HG03460 (cell line): Measurements from ENCODE around the gene POLR1E.

ENCODE experiments used
- ATAC-seq: cut with Tn5 transposase; IDR thresholded peaks from one replicate; pipeline ENCODE4 v1.9.1; 2021; ENCODE audit not compliant: unreplicated experiment

Gene POLR1E

DNA sequence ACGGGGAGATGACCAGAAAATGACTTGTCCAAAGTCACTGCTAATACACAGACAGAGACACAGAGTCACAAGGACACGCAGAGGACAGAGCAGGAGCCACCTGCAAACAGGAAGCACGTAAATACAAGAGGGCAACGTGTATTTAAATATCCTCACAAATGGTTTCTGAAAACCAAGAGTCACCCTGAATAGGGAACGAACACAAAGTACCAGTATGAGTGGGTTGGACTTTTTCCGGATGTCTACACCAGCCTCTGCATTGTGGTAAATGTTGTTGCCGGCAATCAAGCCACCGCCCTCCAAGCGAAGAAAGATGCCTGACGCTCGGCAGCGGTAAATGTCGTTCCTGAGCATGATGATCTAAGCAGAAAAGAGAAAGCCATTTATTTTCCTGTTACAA lies 46.0 kb downstream of the POLR1E start:
- no peak for ATAC-seq

DNA sequence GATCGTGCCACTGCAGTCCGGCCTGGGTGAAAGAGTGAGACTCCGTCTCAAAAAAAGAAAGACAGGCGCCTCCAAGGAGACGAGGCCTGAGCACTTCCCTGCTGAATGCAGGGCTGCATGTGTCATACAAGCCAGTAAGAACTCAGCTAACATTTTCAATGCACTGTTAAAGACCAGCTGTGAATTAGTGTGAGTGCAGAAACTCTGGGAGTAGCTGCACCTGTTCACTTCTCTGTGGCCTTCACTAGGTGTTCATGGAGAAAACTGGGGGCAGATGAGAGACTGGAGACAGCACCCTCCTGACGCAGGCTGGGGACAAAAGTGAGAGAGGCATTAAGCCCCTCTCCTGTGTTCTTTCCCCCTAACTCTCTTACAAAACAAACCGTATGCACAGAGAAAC lies 48.7 kb downstream of the POLR1E start:
- ATAC-seq = no peak

DNA sequence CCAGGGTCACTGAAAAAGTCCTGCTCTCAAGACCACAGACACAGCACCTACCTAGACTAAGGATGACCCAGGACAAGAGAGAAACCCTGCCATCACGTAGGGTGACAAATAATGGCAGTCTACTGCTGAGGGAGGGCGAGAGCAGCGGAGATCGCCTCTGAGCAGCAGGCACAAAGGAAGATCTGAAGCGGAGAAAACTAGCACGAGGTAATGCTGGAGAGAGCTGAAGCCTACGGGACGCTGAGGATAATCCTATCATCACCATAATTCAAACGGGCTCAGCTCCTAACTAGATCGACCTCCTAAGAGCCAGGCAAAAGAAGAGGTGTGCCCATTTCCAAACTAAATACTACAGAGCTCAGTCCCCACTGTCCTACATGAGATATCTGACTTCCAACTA lies 49.2 kb downstream of the POLR1E start:
- ATAC-seq = no peak

DNA sequence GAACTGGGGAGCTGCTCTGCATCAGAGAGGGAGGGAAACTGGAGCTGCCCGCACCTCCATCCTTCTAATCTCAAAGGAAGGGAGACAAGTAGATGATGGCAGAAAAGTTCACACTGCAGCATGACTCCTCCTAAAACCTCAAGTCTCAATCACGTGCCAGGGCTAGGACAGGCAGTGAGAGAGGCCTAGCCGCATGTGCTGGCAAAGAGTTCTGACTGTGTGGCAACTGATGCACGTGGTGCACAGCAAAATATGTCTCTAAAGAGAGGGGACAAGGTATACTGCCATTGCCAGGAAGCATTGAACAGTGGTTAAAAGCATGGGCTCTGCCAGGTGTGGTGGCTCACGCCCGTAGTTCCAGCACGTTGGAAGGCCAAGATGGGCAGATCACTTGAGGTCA lies 52.4 kb downstream of the POLR1E start:
- no peak for ATAC-seq

DNA sequence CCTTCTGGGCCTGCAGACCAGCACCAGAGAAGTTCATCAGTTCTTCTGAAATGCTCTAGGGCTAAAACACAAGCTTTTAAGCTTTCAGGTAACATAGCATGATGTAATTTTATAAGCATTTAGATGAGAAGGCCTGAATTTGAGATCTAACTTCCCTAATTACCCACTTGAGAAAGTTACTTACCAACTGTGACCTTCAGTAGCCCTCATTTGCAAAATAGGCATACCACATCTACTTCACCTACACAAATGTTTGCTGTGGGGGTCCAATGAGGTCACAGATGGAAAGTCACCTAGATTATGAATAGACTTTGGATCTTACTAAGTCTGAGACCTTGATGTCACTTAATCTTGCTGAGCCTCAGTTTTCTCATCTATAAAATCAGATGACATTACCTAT lies 53.9 kb downstream of the POLR1E start:
- ATAC-seq = no peak

DNA sequence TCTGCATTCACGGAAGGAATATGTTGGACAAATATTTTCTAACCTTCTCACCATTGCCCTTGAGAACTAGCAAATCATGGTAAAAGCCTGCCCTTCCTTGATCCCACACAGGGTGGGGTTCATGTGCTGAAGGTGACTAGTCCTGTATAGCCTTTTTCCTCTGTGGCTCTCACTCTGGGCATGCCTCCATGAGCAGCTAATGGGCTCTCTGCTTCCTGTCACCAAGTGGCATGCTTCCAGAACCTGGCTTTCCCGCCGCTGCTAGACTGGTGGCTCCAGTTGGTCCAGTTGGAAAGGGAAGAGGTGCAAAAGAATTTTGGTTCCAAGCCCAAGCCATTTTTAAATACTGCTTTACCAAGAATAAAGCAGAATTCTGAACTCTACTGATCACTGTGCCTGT lies 54.9 kb downstream of the POLR1E start:
- ATAC-seq = no peak

DNA sequence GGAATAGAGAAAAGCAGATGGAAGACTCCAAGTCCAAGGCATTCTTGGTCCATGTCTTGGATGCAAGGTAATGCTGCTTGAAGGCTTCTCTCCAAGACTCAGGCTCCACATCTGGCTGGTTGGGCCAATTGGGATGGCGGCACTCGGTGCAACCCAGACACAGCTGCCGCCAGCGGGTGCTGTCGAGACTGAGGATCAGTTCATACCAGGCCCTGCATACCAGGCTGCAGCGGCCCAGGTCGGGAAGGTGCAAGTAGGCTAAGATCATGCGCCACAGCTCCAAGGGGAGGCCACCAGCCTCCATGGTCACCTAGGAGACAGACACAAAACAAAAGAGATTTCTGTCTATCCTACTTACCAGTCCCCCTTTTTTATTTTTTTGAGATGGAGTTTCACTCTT lies 55.7 kb downstream of the POLR1E start:
- ATAC-seq = no peak

DNA sequence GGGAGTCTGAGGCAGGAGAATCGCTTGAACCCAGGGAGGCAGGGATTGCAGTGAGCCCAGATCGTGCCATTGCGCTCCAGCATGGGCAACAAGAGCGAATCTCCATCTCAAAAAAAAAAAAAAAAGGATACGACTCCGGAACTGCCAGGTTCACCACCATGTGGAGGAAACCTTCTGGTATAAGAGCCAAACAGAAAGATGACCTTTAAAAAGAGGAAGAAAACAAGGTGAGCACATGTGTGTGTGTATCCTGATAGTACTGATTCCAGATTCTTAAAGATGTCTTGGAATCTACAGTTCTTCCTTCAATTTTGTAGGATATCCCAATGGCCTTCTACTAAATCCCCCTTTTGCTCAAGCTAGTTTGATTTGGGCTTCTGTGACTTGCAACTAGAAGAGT lies 56.7 kb downstream of the POLR1E start:
- no peak for ATAC-seq

DNA sequence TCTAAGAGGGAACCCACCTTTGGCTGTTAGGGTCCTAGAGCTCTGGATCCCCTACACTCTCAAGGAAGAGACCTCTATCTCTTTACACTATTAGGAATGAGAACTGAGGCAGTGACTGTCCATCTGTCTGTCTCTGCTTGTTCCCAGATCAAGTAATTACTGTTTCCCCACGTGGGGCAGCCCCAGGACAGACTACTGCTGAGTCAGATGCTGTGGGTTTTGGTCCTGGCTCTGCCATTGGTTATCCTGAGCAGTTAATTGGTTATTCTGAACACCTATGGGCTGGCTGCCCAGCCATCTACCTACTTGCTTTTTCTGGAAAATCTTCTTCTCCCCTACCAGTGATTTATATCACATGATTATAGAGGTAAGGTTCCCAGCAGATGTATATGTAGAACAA lies 57.1 kb downstream of the POLR1E start:
- no peak for ATAC-seq

DNA sequence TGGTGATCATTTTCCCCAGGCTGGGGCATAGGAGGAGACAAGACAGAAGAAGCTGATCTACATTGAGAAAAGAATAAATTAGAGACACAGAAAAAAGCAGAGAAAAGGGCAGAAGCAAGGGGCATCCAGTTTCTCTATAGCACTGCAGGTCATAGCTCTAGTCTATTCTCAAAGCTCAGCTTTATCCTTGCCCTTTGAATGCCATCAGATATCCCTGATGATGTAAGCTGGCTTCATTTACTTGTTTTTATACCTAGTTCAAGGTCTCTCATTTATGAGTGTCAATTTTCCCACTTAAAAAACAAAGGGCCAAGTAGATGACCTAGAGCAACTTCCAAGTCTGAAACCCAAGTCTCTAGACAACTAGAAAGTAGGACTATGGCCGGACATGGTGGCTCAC lies 57.7 kb downstream of the POLR1E start:
- ATAC-seq = no peak

DNA sequence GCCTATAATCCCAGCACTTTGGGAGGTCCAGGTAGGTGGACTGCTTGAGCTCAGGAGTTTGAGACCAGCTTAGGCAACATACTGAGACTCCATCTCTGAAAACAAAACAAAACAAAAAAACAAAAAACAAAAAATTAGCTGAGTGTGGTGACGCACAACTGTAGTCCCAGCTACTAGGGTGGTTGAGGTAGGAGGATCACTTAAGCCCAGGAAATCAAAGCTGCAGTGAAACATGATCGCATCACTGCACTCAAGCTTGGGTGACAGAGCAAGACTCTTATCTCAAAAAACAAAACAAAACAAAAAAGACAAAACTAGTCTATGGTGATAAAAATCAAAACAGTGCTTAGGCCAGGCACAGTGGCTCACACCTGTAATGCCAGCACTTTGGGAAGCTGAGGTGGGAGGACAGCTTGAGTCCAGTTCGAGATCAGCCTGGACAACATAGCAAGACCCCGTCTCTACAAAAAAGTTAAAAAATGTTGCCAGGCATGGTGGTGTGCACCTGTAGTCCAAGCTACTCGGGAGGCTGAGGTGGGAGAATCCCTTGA lies 61.7 kb downstream of the POLR1E start:
- ATAC-seq = no peak

DNA sequence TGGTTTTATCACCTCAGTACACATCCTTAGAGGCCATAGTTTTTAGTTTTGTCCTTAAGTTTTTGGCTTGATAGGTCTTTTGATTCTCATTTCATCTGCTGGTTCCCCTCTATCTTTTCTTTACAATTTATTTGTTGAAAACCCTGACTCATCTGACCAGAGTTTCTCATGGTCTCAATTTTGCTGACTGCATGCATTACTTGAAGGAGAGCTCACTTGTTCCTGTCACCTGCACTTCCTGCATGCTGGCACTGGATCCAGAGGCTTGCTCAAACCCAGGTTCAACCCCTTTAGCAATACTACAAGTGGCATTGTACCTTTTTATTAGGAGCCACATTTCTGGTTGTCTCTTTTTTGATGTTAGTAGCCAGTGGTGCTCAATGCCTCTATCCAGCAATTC lies 63.8 kb downstream of the POLR1E start:
- no peak for ATAC-seq

DNA sequence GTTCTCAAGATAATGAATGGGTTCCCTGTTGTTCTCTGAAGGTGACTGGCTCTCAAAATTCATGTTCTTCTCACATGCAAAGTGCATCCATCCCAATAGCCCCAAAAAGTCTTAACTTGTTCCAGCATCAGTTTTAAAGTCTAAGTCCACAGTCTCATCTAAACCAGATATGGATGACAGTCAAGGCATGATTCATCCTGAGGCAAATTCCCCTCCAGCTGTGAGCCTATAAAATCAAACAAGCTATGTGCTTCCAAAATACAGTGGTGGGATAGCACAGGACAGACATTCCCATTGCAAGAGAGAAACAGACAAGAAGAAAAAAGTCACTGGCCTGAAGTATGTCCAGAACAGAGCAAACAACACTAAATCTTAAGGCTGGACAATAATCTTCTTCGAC lies 65.0 kb downstream of the POLR1E start:
- ATAC-seq = no peak

DNA sequence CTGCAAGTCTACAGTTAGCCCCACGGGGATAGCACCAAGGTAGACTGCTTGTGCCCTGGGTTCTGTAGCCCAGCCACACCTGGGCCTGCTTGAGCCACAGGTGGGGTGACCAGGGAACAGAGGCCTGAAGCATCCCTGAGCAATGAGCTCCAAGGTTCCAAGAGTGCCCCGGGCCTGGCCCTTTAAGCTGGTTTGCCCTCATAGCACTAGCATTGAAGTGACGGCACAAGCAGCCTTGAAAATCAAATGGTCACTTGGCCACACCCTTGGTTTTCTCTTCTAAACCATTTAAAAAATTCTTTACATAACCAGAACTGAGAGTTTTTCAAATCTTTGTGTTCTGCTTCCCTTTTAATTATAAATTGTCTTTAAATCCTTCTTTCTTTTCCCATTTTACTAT lies 65.7 kb downstream of the POLR1E start:
- ATAC-seq = no peak

DNA sequence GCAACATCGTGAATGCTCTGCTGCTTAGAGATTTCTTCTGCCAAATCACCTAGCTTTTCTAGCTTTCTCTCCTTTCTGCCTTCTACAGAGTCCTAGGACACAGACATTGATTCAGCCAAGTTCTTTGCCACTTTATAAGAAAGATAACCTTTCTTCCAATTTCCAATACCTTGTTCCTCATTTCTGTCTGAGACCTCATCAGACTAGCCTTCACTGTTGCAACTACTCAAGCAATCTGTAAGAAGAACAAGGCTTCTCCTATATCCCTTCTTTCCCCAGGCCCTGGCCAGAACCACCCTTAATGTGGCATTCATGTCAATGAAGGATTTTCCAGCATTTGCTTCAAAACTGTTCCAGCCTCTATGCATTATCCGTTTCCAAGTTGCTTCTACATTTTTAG lies 66.1 kb downstream of the POLR1E start:
- no peak for ATAC-seq
